GM11168 (cell line): ENCODE measurements around the gene RAB6B.

Experiments used
- in situ Hi-C: fragments of 300-500 bp; cut with MboI; formaldehyde crosslinking; loops from one replicate; pipeline ENCODE4 v1.12.0; 2022; ENCODE audit warnings: low sequenced_read_pairs; ENCODE audit not compliant: unreplicated experiment

The RAB6B gene

GRCh38 chr3:133895208-133896001 lies at the start of gene RAB6B:
RAB6B (minus strand) TSS chr3:133895882; CDS start chr3:133895466, 416 bp downstream.
- in situ Hi-C loops: no loop called here

GRCh38 chr3:133944641-133945380 lies 49.1 kb upstream of the RAB6B start:
- in situ Hi-C loops: no loop called here

GRCh38 chr3:133944181-133944580 lies 48.5 kb upstream of the RAB6B start:
- in situ Hi-C loops: no loop called here

- in situ Hi-C loops: no loop called here
Observed at GRCh38 chr3:133943639-133944141, 48.0 kb upstream of the RAB6B start.

GRCh38 chr3:133943031-133943535 lies 47.4 kb upstream of the RAB6B start:
- in situ Hi-C loops: no loop called here

GRCh38 chr3:133941415-133941821 lies 45.7 kb upstream of the RAB6B start:
- in situ Hi-C loops: no loop called here

- in situ Hi-C loops: no loop called here
Observed at GRCh38 chr3:133940536-133940935, 44.9 kb upstream of the RAB6B start.

GRCh38 chr3:133939463-133939835 lies 43.8 kb upstream of the RAB6B start:
- in situ Hi-C loops: loop anchor here (10.0 kb wide), 1 partner anchor 275 kb away; no protein-coding TSS in a partner anchor

- in situ Hi-C loops: loop anchor here (10.0 kb wide), 1 partner anchor 276 kb away; no protein-coding TSS in a partner anchor
Observed at GRCh38 chr3:133938770-133939462, 43.2 kb upstream of the RAB6B start.

GRCh38 chr3:133937756-133938601 lies 42.3 kb upstream of the RAB6B start:
- in situ Hi-C loops: loop anchor here (10.0 kb wide), 1 partner anchor 277 kb away; no protein-coding TSS in a partner anchor

- in situ Hi-C loops: loop anchor here (10.0 kb wide), 1 partner anchor 278 kb away; no protein-coding TSS in a partner anchor
Observed at GRCh38 chr3:133937061-133937686, 41.5 kb upstream of the RAB6B start.

- in situ Hi-C loops: loop anchor here (10.0 kb wide), 1 partner anchor 279 kb away; no protein-coding TSS in a partner anchor
Observed at GRCh38 chr3:133935843-133936769, 40.4 kb upstream of the RAB6B start.

- in situ Hi-C loops: loop anchor here (10.0 kb wide), 1 partner anchor 280 kb away; no protein-coding TSS in a partner anchor
Observed at GRCh38 chr3:133934996-133935842, 39.5 kb upstream of the RAB6B start.

- in situ Hi-C loops: loop anchor here (10.0 kb wide), 1 partner anchor 280 kb away; no protein-coding TSS in a partner anchor
Observed at GRCh38 chr3:133934073-133934970, 38.6 kb upstream of the RAB6B start.

GRCh38 chr3:133933097-133934024 lies 37.7 kb upstream of the RAB6B start:
- in situ Hi-C loops: loop anchor here (10.0 kb wide), 1 partner anchor 281 kb away; no protein-coding TSS in a partner anchor
